HG03378 (cell line): ENCODE measurements around the gene PRSS21.

Experiments
- ATAC-seq: cut with Tn5 transposase; IDR thresholded peaks from one replicate; pipeline ENCODE4 v1.9.1; 2021; ENCODE audit warnings: mild to moderate bottlenecking, moderate library complexity; ENCODE audit not compliant: unreplicated experiment

The PRSS21 gene

DNA sequence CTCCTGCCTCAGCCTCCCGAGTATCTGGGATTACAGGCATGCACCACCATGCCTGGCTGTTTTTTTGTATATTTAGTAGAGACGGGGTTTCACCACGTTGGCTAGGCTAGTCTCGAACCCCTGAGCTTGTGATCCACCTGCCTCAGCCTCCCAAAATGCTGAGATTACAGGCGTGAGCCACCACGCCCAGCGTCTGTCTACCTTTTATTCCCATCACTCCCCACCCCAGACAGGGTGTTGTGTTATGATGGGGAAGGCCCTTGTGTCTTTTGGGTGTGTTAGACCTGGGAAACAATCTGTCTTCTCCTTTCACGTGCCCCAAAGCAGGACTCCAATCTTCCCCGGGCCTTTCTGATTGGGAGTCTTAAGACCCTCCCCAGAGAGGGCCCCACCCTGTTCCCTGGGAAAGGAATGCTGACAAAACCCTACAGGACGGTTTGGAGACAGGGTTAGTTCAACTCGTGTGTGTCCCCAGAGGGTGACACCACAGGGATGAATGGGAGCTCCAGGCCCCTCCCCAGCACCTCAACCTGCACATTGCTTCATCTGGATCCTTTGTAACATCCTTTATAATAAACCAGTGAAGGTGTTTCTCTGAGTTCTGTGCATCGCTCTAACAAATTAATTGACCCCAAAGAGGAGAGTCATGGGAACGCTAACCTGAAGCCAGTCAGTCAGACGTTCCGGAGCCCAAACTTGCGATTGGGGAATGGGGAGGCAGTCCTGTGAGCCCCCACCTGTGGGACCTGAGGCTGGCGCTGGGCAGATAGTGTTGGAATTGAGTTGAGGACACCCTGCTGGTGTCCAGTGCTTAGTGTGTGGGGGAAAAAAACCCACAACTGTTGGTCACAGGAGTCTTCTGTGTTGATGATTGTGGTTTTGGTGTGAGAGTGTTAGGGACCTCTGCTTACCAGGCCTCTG, 36.8 kb upstream of the PRSS21 start:
- ATAC-seq, result no peak

GRCh38 chr16:2782583-2783351, 34.3 kb upstream of the PRSS21 start:
- no peak for ATAC-seq

- no peak for ATAC-seq
These were observed 33.3 kb upstream of the PRSS21 start for GRCh38 chr16:2783581-2784357.

DNA sequence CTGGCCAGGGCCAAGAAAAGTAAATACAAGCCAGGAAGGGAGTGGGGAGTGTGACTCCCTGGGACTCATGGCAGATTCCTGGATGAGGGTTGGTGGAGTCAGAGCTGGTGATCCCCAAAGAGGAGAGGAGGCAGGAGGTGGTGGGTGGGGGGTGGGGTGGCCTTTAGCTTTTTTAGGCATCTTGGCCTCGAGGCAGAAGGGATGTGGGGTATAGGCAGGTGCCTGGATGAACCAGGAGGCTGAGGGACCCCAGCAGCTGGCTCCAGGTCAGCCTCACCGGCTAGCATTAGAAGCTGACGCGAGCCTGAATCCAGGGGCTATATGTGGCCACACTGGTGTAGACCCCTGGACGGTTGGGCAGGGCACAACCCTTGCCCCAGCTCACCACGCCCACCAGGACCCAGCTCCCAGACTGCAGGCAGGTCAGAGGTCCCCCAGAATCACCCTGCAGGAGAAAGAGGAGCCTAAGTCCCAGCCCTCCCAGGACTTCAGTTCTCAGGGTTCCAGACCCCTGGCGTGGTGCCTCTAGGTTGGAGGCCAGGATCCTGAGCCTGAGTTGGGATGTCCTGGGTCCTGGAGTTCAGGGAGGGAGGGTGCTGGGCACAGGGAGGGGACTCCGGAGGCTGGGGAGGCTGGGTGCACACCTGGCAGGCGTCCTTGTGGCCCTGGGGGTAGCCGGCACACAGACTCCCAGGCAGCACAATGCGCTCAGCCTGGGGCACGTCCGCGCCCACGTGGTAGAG, 32.5 kb upstream of the PRSS21 start:
- no peak for ATAC-seq

DNA sequence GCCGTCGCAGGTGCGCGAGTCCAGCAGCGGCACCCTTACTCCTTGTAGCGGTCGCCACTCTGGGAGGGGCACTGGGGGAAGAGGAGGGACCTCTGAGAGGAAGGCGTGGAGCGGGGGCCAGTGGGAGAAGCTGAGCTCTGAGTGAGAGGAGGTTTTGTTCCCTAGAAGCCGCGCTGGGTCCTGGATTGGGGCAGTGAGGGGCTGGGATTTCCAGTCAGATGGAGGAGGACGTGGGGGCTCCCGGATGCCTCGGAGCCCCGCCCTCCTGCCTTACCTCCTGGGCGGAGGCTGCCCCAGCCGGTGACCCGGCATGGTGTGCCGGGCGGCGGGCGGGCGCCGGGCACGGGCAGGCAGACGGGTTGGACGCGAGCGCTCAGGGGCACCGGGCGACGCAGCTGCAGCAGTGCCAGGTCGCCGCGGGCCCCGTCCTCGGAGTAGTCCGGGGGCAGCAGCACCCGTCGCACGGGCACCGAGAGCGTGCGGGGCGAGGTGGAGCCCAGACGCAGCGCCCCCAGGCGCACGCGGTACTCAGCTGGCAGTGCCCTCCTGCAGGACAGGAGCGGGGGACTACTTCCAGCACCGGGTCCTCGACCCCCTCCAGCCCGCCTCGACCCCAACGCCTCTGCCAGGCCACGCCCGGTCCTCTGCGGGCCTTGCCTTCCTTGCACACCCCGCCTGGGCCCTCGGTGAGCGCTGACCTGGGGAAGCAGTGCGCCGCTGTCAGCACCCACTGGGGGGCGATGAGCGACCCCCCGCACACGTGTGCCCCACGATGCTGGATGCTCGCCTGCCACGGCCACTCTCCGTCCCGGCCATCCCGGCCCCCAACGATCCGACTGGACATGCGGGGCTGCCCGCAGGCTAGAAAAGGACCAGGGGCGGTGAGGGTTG, 31.7 kb upstream of the PRSS21 start:
- no peak for ATAC-seq

DNA sequence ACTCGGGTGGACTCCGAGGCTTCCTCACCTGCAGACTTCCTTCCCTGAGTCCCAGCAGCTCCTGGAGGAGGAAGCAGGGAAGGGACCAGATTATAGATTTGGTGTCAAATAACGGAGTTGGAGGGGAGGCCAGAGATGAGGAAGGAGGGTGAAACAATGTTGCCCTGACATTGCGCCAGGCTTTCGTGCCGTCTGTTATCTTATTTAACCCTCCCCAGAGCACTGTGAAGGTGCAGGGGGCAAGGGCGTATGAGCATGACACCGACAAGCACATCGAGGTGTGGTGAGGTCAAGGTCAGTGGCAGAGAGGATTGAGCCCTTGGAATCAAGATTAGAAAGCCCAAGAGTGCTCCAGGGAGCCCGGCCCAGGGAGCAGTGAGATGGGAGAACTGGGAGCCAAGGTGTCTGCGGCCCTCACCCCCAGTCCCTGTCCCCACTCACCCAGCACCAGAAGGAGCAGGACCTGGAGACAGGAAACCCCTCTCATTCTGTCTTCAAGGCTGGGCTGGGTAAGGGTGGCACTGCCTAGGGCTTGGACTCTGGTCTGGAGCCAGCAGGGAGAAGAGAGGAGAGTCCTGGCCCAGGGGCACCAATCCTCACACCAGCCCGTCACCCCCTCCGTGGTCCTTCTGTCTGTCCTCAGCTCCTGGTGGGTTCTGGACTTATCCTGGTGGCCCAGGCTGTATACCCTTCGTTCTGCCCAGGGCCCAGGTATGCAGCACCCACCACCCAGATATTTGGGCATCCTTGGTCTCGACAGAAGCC, 30.8 kb upstream of the PRSS21 start:
- no peak for ATAC-seq

GRCh38 chr16:2786826-2787151, 30.2 kb upstream of the PRSS21 start:
- no peak for ATAC-seq

- no peak for ATAC-seq
These were observed 29.6 kb upstream of the PRSS21 start, which contains the start of gene PRSS33 for GRCh38 chr16:2787406-2787805. Gene PRSS33, minus strand, starts transcription at chr16:2787560. Its CDS starts 1,013 bp downstream, at chr16:2786547.

DNA sequence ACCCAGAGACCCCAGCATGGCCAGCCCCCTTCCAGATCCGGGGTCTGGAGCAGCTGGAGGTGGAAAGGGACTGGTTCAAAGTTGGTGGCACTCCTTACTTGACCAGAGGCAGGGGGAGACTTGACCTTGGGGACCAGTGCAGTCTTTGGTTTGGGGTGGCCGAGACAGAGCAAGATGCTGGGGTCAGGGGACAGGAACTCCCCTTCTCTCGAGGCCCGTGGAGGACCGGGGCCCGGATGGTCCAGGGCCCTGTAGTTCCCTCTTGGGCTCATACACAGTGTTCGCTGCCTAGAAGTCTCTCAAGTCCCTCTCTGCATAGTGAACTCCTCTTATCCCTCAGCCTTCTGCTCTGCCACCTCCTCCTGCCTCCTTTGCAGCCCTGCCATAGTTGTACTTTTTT, 29.1 kb upstream of the PRSS21 start:
- no peak for ATAC-seq

- ATAC-seq, result no peak
These were observed 26.4 kb upstream of the PRSS21 start for GRCh38 chr16:2790631-2791030.

GRCh38 chr16:2791174-2791573, 25.9 kb upstream of the PRSS21 start:
- no peak for ATAC-seq

DNA sequence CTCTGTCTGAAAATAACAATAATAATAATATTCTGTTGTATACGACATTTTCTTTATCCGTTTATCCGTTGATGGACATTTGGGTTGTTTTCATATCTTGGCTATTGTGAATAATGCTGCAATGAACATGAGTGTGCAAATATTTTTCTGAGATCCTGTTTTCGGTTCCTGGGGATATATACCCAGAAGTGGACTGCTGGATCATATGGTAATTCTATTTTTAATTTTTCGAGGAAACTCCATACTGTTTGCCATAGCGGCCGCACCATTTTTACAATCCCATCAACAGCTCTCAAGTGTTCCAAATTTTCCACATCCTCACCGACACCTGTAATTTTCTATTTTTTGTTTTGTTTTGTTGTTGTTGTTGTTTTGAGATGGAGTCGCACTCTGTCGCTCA, 24.1 kb upstream of the PRSS21 start:
- no peak for ATAC-seq

DNA sequence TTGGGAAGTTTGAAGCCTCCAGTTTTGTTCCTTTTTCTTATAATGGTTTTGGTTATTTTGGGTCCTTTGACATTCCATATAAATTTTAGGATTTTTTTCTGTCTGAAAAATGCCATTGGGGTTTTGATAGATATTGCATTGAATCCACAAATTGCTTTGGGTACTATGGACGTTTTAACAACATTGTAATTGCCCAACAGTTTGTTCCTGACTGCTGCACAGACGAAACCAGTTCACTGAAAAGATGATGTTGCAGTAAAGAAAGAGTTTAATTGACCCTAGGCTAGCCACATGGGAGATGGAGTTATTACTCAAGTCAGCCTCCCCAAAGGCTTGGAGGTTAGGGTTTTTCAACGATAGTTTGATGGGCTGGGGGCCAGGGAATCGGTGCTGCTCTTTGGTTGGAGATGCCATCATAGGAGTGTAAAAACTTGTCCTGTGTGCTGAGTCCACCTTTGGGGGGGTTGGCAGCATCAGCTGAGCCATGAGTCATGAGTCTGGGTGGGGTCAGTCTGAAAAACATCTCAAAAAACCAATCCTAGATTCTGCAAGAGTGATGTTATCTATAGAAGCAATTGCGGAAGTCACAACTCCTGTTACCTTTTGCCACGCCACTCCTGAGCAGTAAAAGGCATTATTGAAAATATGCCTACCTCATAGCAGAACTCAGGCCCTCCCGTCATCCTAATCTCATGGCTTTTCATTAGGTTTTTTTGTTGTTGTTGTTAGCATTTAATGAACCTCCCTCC, 21.5 kb upstream of the PRSS21 start:
- ATAC-seq, result no peak

DNA sequence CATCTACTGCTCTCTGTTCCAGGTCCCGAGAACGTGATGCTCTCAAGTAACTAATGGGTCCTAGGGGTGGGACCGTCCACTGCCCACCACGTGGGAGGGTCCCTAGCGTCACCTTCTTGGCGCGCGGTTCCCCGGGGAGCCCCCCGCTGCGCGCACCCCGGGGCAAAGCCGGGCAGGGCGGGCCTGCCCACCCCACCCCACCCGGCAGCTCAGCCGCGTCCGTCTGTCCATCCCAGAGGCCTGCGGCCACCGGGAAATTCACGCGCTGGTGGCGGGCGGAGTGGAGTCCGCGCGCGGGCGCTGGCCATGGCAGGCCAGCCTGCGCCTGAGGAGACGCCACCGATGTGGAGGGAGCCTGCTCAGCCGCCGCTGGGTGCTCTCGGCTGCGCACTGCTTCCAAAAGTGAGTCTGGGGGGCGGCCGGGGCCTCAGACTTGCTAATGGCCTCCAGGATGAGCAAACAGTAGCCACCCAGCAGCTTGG, 18.3 kb upstream of the PRSS21 start:
- no peak for ATAC-seq

GRCh38 chr16:2799205-2799858, 17.7 kb upstream of the PRSS21 start:
- no peak for ATAC-seq

GRCh38 chr16:2799859-2800226, 17.2 kb upstream of the PRSS21 start:
- ATAC-seq, result no peak

DNA sequence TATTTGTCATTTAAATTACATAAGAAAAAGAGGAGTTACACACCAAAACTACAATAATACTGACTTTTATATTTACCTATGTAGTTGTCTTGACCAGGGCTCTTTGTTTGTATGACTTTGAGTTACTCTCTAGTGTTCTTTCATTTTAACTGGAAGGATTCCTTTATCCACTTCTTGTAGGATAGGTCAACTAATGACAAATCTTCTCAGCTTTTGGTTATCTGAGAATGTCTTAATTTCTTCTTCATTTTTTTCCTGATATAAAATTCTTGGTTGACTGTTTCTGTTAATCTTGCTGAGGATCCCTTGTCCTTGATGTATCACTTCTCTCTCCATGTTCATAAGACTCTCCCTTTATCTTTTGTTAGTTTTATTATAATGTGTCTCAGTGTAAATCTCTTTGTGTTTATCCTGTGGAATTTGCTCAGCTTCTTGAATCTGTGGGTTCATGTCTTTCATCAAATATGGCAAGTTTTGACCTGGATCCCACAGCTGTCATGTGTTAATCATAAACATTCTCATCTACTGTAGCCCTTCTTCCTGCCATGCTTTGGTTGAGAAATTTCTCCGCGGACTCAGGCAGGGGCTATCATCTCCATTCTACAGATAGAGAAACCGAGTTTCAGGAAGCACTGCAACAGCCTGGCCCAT, 13.4 kb upstream of the PRSS21 start:
- ATAC-seq, result no peak
